Osteocyte (in vitro differentiated cells): ENCODE results near the gene EBF3. TPM values are rescaled to one million over a fixed set of nuclear protein-coding genes. Genes with fewer than 3 reads are reported as not detected.

Source experiments
- DNase-seq: peaks from one replicate; pipeline ENCODE4 v3.0.0; 2021; ENCODE audit warnings: mixed read lengths; ENCODE audit not compliant: unreplicated experiment; ENCODE audit errors: extremely low spot score
- H3K27ac Mint-ChIP-seq: one replicate; pipeline ENCODE4 v1.8.0; 2021; ENCODE audit warnings: mild to moderate bottlenecking, mixed read lengths; ENCODE audit not compliant: unreplicated experiment
- H3K27me3 Mint-ChIP-seq: one replicate; pipeline ENCODE4 v1.8.0; 2021; ENCODE audit warnings: mixed read lengths; ENCODE audit not compliant: unreplicated experiment
- H3K36me3 Mint-ChIP-seq: one replicate; pipeline ENCODE4 v1.8.0; 2021; ENCODE audit warnings: mixed read lengths; ENCODE audit not compliant: unreplicated experiment
- H3K4me1 Mint-ChIP-seq: one replicate; pipeline ENCODE4 v1.8.0; 2021; ENCODE audit warnings: mixed read lengths; ENCODE audit not compliant: unreplicated experiment
- H3K4me3 Mint-ChIP-seq: one replicate; pipeline ENCODE4 v1.8.0; 2021; ENCODE audit warnings: mild to moderate bottlenecking, moderate library complexity, mixed read lengths; ENCODE audit not compliant: unreplicated experiment
- H3K9me3 Mint-ChIP-seq: one replicate; pipeline ENCODE4 v1.8.0; 2021; ENCODE audit warnings: mixed read lengths; ENCODE audit not compliant: unreplicated experiment
- total RNA-seq: library from RNA; stranded (reverse); gene quantifications from 2 replicates; pipeline ENCODE4 v1.2.1, GENCODE V29; 2021
- TF ChIP-seq, protein P1 (sequence below): fragments of 200-600 bp; sonication (generic); IDR thresholded peaks from 2 replicates; pipeline ENCODE4 v1.5.0; 2021; ENCODE audit warnings: antibody characterized with exemption, mild to moderate bottlenecking, moderate library complexity

Gene EBF3
- total RNA-seq, 1 donor from 2014 or later, result 0.59 TPM

DNA sequence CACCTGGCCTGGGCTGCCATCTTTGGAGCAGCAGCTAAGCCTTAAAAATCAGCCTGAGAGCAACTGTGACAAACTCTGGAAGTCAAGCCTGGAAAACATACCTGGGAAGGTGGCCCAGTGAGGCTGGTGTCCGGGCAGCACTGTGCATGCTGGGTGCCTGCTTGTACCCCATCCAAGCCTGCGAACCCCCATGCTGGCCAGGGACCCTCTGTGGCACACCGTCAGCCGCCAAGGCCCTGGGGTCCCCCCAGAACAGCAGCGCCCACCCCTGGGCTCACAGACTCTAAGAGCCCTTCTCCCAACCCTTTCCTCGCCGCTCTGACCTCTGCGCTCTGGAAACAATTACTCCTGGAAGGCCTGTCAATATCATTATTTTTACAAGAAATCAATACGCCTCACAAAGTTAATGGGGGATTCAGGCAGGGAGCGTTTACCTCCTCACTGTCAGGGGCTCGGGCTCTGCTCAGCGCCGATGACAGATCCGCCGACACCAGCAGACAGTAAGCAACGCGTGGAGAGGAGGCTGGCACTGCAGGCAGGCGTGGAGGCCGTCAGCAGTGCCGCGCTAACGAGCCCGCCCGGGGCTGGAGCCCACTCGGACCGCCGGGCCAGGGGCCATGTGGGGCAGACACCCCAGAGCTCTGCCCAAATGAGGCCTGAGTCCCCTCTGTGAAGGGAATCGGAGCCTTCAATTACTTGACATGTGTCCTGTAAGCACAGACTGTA is 54.4 kb downstream of the EBF3 start:
- Mint-ChIP-seq H3K27me3 (no peaks in the 10 kb centered on the region), H3K36me3 (no peaks in the 10 kb centered on the region), H3K27ac (no peak overlapping the region), H3K9me3 (no peaks in the 10 kb centered on the region), H3K4me1 (peaks cover 6% of the 10 kb centered on the region), H3K4me3 (no peak overlapping the region)
- DNase-seq, result no peak
- TF ChIP-seq, protein P1, sequence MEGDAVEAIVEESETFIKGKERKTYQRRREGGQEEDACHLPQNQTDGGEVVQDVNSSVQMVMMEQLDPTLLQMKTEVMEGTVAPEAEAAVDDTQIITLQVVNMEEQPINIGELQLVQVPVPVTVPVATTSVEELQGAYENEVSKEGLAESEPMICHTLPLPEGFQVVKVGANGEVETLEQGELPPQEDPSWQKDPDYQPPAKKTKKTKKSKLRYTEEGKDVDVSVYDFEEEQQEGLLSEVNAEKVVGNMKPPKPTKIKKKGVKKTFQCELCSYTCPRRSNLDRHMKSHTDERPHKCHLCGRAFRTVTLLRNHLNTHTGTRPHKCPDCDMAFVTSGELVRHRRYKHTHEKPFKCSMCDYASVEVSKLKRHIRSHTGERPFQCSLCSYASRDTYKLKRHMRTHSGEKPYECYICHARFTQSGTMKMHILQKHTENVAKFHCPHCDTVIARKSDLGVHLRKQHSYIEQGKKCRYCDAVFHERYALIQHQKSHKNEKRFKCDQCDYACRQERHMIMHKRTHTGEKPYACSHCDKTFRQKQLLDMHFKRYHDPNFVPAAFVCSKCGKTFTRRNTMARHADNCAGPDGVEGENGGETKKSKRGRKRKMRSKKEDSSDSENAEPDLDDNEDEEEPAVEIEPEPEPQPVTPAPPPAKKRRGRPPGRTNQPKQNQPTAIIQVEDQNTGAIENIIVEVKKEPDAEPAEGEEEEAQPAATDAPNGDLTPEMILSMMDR, result no peak

DNA sequence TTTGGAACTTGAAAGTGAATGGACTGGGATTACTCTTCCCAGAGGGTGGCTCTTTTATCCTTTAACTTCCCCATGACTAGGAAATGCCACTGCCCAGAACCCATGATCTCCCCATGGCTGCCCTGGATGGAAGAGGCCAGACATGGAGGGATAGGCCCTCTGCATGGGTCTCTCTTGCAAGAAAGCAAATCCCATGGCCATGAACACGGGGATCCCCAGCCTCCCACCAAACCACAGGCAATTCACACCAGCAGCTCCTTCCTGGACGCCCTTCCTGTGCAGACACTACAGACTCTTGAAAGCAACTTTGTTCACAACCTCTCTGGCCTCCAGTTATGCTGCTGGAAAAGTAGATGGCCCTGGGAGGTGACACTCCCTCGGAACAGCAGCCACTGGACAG is 55.0 kb downstream of the EBF3 start:
- no peak overlapping the region for H3K27ac Mint-ChIP-seq
- H3K9me3 Mint-ChIP-seq, result no peaks in the 10 kb centered on the region
- no peak overlapping the region for H3K4me3 Mint-ChIP-seq
- TF ChIP-seq, protein P1, result no peak
- peaks cover 6% of the 10 kb centered on the region for H3K4me1 Mint-ChIP-seq
- no peak for DNase-seq
- H3K36me3 Mint-ChIP-seq, result no peaks in the 10 kb centered on the region
- H3K27me3 Mint-ChIP-seq, result no peaks in the 10 kb centered on the region

DNA sequence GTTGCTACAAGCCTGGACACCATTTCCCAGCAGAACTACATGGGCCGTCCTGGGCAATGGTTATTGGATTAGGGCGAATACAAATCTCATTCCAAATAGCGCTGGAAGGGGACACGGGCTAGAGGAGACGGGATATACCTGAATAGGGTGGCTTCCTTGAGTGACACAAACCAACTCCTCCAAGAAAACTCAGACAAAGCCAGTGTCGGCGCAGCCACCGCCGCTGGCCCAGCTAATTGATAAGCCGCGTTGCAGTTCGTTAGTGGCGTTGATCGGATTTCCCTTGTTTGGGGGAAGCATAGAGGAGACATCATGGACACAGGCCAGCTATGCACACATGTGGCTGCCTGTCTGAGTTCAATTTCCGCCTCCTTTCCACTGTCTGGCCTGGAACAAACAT is 55.7 kb downstream of the EBF3 start:
- no peak overlapping the region for H3K27ac Mint-ChIP-seq
- TF ChIP-seq, protein P1, result no peak

DNA sequence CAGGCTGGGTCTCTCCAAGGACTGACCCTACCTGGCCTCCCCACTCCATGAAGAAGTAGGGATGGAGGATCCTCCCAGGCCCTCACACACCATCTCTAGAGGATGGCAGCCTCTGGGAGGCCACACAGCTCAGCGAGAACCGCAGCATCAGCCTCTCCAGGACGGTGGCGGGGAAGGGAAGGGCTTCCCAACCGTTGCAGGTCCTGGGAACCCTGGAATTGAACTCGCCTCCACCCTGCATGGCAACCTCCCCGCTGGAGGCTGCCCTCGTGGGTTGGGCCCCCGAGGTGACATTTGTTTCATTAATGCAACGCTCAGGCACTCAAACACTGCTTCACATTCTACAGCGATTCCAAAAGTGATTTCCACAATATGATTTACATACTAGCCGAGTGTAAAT is 58.5 kb downstream of the EBF3 start:
- H3K27ac Mint-ChIP-seq, result no peak overlapping the region

More for the DNA sequence above, 55.7 kb downstream of the EBF3 start:
- no peaks in the 10 kb centered on the region for H3K36me3 Mint-ChIP-seq
- H3K27me3 Mint-ChIP-seq, result no peaks in the 10 kb centered on the region
- no peak for DNase-seq
- no peak overlapping the region for H3K4me3 Mint-ChIP-seq
- H3K9me3 Mint-ChIP-seq, result no peaks in the 10 kb centered on the region
- peaks cover 6% of the 10 kb centered on the region for H3K4me1 Mint-ChIP-seq

DNA sequence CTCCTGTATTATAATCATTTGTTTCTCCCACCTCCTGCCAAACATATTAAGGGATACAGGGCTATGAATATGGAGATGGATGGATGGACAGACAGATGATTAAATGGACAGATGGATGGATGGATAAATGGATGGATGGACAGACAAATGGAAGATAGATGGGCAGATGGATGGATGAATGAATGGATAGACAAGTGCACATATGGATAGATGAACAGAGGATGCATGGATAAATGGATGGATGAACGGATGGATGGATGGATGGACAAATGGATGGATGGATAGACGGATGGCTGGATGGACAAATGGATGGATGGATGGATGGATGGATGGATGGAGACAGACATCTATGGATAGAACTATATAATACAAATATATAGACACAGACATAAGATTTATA is 59.8 kb downstream of the EBF3 start:
- H3K36me3 Mint-ChIP-seq, result no peaks in the 10 kb centered on the region
- no peaks in the 10 kb centered on the region for H3K4me1 Mint-ChIP-seq
- no peak for DNase-seq
- no peak overlapping the region for H3K27ac Mint-ChIP-seq
- H3K27me3 Mint-ChIP-seq, result no peaks in the 10 kb centered on the region
- H3K9me3 Mint-ChIP-seq, result no peaks in the 10 kb centered on the region
- H3K4me3 Mint-ChIP-seq, result no peak overlapping the region
- TF ChIP-seq, protein P1, result no peak

More for the DNA sequence above, 58.5 kb downstream of the EBF3 start:
- TF ChIP-seq, protein P1, result no peak
- H3K4me1 Mint-ChIP-seq, result no peaks in the 10 kb centered on the region
- no peak overlapping the region for H3K4me3 Mint-ChIP-seq
- DNase-seq, result no peak
- no peaks in the 10 kb centered on the region for H3K9me3 Mint-ChIP-seq
- no peaks in the 10 kb centered on the region for H3K36me3 Mint-ChIP-seq
- no peaks in the 10 kb centered on the region for H3K27me3 Mint-ChIP-seq
